Activated CD4-positive, alpha-beta T cell treated with anti-CD3 and anti-CD28 coated beads, Interleukin-10, Interleukin-2, amounts not matched to agents 100 ng/mL and 50 ng/mL, durations not matched to agents 16 hours and 8 hours (primary cell): ENCODE data around the gene PAAF1.
"Not testable (repeated sequence)": the region's sequence is repeated elsewhere in the genome, so short reads cannot be mapped to it uniquely, and the experiment has no call there.

Source experiments
- DNase-seq: peaks from one replicate; pipeline ENCODE4 v3.0.0-alpha.2; 2020

The PAAF1 gene

DNA sequence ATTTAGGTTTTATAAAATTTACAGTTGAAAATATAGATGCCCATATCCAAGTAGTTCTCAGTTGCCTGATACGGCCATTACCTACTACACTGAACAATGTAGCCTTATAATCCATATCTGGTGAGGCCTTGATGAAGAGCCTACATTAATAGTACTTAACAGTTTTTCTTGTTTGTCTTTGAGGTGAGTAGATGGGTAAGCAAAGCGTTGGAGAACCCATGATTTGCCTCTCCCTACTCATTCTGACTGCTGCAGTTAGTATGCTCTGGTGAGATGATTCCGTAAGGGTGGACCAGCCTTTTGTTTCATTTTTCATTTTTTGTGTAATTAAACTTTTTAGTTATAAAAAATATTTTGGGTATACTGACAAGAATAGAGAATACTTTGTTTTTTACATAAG lies 11.4 kb downstream of the PAAF1 start:
- no peak for DNase-seq

DNA sequence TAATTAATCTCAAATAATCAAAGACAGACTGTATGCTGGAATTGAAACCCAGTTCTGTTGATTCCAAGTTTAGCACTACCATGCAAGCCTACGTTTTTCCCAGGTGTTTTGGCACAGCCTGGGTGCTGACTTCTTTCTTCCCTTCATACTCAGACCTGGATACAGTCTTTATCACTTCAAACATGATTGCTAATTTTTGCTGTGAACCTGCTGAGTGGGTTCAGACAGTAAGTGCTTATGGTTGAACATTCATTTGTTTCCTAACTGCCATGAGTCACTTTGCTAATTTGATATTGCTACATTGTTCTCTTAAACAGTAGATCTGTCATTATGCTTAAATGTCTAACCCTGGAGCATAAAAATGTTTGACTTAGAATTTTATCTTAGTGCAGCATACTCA lies 12.2 kb downstream of the PAAF1 start:
- peak; percentile 39 for DNase-seq

DNA sequence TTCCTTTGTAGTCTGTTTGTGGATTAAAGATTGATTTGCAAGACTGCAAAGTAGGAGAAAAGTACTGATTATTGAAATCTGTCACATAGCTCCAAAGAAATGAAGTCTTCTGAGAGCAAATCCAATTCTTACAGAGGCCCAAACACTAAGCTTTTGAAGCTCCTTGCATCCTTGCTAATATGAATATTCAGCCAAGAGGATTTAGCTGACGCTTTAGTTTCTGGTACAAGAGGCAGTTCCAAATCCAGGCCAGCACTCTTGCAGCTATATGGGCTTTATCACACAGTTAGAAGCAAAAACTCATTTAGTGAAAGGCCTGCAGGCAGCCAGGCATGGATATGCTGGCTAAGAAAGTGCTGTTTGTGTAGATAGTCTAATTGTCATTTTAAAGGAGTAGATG lies 12.7 kb downstream of the PAAF1 start:
- no peak for DNase-seq

DNA sequence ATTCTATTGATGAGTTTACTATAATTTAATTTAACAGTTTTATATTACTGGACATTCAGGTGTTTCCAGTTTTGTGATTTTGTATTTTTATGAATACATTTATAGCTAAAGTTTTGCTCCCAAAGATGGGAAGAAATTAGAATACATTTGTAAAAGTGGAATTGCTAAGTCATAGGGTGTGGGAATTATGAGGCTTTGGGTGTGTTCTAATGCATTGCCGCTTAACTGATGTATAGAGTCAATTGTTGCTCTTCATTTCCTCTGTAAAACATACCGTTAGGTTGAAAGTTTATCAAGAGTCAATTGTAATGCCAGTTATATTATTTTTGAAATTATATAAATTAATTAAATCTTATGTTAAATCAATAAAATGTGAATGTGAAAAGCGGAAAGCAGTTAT lies 16.2 kb downstream of the PAAF1 start:
- no peak for DNase-seq

DNA sequence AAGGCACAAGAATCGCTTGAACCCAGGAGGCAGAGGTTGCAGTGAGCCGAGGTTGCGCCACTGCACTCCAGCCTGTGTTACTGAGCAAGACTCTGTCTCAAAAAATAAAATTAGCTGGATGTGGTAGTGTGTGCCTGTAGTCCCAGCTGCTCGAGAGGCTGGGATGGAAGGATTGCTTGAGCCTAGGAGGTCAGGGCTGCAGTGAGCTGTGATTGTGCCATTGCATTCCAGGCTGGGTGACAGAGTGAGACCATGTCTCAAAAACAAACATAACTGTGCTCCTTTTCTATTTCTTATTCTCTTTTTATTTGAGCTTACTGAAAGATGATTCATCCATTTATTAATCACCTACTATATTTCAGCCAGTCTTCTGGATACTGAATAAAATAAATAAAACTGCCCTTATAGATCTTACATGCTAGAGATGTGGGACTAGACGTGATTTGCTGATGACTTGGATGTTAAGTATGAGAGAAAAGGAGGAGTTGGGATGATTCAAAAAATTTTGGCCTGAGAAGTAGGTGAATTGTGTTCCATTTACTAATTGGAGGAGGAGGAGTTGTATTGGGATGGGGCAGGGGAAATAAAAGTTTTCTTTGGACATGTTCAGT lies 18.0 kb downstream of the PAAF1 start:
- DNase-seq, result no peak

DNA sequence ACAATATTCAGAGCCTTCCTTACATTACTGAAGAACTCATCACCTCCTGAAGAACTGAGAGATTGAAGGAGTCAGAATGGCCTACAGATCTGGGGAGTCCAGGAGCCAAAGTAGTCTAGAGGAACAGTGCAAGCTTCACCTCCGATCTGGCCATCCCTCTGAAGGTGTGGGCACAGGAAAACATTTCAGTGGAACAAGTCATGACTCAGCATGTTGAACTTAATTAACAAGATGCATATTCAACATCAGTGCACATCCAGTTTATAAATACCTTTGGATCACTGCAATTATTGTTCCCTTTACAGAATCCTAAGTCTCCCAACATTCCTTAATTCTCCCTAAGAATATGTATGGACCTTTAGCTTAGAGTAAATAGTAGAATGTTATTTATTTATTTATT lies 25.5 kb downstream of the PAAF1 start:
- no peak for DNase-seq

DNA sequence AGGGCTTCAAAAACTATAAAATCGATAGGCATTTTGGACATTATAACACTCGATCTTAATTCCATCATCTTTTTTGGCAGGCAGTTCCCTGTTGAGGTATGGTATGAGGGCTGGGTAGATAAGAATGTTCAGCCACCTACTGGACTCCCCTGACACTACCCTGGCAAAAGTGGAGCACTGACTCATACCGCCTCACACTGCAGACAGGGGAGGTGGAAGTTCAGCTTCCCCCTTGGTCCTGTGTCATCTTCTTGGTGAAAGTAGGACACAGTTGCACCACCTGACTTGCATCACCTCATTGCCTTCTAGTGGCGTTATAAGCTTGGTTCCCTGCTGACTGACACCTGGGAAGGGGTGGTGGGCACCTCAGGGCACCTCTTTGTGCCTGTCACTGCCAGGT lies 30.4 kb downstream of the PAAF1 start:
- peak; percentile 40 for DNase-seq

DNA sequence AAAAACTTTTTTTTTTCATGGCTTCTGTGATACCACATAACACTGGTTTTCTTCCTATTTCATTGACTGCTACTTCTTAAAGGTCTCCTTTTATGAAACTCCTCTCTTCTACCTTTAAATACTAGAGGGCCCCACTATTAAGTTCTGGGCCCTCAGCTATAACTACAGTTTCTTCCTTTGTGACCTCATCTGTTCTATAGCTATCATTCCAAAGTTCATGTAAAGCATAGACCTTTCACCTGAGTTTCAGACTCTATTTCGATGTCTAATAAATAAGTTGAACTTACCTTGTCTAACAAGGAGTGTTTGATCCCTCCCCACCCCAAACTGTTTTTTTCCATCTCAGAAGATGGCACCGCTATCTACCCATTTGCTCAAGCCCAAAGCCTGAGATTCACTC lies 35.2 kb downstream of the PAAF1 start:
- DNase-seq, result no peak

DNA sequence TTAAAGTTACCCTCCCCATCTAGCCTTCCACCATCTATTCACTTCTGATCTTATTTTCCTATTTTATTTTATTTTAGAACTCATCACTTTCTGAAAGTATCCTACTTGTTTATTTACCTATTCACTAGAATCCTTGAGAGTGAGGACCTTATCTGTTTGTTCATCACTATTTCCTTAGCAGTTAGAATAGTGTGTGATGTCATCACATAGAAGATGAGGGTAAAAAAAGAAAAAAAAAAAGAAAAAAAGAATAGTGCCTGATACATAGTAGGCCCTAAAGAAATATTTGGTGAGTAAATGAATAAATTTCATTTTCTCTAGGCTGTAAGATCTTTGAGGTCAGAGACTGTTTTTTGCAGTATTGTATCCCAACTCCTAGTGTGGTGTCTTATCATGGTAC lies 36.7 kb downstream of the PAAF1 start:
- no peak for DNase-seq

DNA sequence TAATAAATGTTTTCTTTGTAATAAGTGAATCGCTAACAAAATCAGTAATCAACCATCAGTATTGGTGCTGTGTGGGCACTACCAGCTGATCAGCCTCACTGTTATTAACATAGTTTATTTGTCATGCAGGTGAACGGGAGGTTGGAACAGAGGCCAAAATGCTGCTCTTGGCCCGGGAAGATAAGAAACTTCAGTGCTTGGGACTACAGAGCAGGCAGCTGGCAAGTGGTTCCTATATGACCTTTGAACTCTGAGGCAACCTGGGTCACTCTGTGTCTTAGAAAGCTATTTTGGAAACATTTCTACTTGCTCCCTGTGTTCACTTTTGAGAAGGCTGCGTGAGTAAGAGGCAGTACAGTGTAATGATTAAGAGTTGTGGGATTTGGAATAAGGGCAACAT lies 37.5 kb downstream of the PAAF1 start:
- DNase-seq, result no peak

DNA sequence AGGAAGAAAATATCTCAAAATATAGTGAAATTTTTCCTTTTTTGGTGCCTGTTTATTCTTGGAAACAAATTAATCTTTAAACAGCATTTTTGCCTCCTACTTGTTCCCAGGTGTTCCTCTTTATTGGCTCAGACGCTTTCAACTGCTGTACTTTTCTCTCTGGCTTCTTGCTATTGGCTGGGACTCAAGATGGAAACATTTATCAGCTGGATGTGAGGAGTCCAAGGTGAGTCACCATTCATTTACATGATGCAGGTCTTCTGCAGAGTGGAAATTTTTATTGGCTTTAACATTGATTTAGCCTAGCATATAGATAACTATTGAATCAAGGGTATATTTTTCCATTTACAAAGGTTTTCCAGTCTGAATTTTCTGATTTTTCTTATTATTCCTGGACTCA lies 39.6 kb downstream of the PAAF1 start:
- no peak for DNase-seq

DNA sequence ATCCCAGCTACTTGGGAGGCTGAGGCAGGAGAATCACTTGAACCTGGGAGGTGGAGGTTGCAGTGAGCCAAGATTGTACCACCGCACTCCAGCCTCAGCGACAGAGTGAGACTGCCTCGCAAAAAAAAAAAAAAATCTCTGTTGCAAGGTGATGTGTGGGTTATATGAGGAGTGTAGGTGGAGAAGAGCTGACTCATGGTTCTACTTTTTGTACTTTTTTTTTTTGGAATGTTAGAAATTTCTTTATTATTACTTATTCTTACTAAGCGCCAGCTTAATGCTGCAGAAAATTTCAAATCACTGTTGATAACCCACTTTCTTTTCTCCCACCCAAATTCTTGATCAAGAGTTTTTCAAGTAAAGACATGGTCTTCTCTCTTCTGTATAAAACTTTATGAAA lies 44.4 kb downstream of the PAAF1 start:
- no peak for DNase-seq

DNA sequence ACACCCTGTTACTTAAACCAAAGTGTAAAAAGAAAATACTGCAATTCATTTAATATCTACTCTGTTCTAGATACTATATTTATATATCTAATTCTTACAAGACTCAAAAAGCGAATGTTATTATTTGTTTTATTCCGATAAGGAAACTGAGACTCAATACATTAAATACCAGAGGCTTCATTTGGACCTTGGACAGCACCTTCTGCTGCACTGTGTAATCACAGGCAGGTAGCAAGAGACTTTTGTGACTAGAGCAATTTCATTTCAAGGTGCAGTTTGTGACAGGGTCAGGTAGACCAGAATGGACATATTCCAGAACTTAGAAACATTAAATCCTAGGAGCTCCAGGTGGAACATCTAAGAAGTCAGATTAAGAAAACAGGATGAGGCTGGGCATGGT lies 52.6 kb downstream of the PAAF1 start:
- no peak for DNase-seq

DNA sequence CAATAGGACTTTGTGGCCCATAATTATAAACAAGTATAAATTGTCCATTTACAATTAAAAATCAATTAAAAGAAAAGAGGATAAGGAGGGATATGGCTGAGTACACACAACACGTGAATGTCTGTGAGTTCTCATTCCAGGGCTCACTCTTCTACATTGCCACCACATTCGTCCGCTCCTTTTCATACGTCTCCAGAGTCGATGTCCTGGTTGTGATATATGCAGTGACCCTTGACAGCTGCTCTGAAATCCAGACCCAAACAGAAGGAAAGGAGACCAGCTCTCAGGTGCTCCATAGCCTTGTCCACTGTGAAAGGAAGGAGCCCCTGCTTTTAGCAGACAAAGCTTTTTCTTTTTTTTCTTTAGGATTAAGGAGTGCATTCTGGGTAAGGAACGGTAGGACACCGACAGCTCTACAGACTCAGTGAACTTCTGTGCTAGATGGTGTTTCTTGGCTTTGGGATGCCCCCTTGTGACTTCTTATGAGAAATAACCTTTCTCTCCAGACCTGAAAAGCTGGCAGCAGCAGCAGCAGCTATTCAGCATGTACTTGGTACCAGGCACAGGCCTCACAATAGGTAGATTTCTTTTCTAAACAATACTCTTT lies 54.3 kb downstream of the PAAF1 start:
- DNase-seq, result peak; percentile 47

DNA sequence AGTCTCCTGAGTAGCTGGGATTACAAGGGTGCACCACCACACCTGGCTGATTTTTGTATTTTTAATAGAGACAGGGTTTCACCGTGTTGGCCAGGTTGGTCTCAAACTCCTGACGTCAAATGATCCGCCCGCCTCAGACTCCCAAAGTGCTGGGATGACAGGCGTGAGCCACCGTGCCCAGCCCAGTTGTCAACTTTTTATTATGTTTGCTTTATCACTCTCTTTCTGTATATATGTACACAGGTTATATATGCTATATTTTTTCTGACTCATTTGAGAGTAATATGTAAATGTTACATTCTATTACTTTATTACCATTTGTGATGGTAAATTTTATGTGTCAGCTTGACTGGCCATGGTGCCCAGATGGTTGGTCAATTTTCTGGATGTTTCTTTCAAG lies 55.2 kb downstream of the PAAF1 start:
- DNase-seq, result no peak

DNA sequence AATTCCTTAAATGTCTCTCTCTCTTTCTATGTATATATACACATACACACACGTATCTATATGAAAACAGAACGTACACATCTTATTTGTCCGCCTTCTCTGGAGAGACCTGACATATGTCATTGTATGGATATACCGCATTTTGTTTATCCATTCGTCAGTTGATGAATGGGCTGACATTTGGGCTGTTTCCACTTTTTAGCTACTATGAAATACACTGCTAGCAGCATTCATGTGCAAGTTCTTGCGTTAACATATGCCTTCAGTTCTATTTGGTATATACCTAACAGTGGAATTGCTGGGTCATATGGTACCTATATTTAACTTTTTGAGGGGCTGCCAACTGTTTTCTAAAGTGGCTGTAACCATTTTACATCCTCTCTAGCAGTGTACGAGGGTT lies 56.0 kb downstream of the PAAF1 start:
- no peak for DNase-seq

DNA sequence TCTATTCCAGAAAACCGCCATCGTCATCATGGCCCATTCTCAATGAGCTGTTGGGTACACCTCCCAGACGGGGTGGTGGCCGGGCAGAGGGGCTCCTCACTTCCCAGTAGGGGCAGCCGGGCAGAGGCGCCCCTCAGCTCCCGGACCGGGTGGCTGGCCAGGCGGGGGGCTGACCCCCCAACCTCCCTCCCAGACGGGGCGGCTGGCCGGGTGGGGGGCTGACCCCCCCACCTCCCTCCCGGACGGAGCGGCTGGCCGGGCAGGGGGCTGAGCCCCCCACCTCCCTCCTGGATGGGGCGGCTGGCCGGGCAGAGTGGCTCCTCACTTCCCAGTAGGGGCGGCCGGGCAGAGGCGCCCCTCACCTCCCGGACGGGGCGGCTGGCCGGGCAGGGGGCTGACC lies 59.2 kb downstream of the PAAF1 start:
- not testable (repeated sequence) for DNase-seq

DNA sequence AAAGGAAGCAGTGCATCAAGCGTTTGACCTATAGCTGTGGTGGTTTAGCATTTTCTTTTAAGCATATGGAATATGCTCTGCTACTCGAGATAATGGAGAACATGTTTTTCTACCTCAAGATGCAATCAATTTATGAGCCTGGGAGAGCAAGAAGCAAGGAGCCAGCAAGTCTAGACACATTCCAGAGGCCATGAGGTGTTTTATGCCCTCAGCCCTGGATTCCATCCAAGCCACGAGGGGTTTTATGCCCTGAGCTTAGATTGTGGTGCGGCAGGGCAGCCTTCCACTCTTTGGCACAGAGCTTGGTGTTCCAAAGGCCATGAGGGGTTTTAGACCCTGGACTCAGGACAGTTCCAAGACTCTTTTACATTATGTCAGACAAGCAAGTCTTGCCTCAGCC lies 62.3 kb downstream of the PAAF1 start:
- DNase-seq, result no peak

DNA sequence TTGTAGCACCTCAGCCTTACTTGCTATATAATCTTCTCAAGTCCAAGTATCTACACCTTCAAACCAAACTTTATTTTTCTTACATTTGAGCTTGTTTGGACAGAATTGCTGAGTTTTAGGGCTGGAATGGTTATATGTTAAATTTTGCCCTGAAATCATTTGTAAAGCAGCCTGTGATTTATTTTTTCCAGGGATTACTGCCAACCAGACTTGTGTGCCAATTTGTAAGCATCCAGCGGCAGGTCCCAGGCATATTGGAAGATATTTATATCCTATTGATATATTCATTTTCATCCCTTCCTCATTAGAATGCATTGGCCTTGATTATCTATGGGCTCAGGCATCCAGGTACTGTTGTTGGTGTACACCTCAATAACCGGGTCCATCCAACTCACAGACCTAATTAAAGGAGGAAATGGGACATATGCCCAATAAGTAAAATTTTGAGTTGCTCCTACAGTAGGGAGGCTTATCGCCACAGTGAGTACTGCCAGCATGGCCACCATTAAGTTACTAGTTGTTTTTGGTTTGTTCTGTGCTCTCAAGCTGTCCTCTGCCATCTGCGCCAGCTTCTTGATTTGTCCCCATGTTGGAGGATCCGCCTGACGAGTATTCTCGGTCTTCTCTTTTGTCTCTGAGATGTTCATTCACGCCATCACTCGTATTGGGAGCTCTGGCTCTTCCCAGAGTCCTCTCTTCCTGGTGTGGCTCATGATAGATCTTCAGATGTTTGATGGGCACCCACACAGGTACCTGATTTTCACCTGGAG lies 64.2 kb downstream of the PAAF1 start:
- DNase-seq, result no peak

DNA sequence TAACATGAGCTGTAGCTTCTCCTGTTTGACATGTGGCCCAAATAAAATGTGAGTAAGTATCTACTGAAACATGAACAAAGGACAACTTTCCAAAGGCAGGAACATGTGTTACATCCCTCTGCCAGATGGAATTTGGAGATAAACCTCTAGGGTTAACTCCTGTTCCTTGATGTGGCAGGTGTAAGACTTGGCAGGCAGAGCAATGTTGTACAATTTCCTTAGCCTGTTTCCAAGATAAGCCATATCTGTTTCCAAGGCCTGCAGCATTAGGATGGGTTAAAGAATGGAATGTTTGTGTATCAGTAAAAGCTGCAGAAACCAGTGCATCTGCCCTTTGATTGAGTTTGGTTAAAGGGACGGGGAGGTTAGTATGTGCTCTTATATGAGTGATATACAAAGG lies 65.2 kb downstream of the PAAF1 start:
- no peak for DNase-seq

DNA sequence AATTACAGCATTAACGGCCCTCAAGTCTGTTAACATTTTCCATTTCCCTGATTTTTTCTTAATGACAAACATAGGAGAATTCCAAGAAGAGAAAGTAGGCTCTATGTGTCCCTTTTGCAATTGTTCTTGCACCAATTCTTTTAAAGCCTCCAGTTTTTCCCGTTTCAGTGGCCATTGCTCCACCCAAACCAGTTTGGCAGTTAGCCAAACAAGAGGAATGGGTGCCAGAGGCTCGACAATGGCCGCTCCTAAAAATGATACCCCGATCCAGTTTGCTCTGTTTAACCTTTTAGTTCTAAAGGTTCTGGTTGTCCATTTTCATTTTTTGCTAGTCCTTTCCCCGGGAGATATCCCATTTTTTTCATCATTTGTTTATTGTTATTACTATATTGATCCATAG lies 67.3 kb downstream of the PAAF1 start:
- no peak for DNase-seq

DNA sequence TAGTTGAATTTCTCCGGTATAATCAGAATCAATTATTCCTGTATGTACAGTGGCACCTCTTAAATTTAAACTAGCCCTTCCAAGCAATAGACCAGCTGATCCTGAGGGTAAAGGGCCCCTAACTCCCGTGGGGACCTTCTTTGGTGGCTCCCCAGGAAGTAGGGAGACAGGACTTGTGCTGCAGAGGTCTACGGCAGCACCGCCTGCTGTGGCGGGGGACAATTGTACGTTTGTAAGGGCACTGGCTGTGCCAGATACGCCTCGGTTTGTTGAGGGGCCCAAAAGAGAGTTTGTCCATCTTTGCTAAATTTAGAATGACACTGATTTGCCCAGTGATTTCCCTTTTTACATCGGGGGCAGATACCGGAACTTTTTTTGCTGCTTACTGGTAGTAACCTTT lies 68.1 kb downstream of the PAAF1 start:
- DNase-seq, result no peak

DNA sequence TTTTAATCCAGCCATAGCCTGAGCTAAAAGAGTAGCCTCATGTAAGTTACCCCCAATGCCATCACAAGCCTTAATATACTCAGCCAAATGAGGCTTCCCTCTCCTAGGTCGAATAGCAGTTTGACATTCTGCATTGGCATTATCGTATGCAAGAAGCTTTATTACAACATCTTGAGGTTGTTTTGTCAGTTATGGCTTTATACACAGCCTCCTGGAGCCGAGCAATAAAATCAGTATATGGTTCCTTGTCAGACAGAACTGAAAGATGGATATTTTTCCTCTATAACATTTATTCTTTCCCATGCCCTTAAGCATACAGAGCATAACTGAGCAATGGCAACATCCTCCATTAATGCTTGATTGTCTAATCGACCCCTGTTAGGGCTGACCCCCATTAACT lies 68.6 kb downstream of the PAAF1 start:
- no peak for DNase-seq

DNA sequence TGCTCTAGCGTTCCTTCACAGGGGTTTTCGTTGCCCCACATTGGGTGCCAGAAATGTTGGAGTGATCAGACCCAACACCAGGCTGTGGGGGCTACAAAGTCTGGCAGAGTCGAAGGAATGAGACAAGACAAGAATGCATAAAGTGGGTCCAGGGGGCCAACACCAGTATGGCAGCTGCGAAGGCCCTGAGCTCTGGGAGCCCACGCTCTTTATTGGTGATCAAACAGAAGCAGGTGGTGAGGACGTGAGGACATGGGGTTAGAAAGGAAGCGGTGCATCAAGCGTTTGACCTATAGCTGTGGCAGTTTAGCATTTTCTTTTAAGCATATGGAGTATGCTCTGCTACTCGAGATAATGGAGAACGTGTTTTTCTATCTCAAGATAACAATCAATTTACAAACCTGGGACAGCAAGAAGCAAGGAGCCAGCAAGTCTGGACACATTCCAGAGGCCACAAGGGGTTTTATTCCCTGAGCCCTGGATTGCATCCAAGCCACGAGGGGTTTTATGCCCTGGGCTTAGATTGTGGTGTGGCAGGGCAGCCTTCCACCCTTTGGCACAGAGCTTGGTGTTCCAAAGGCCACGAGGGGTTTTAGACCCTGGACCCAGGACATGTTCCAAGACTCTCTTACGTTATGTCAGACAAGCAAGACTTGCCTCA lies 70.1 kb downstream of the PAAF1 start:
- no peak for DNase-seq
